Stimulated activated naive CD4-positive, alpha-beta T cell treated with Interleukin-2 at 50 U/mL for 16 hours (primary cell): ENCODE data around the gene TECPR1.

Experiments
- DNase-seq: peaks from one replicate; lab custom pipeline; 2025; lab: John Stamatoyannopoulos, UW

The TECPR1 gene

GRCh38 chr7:98284335-98285036 is 32.5 kb upstream of the TECPR1 start:
- no peak for DNase-seq

GRCh38 chr7:98283887-98284222 is 31.8 kb upstream of the TECPR1 start:
- DNase-seq = no peak

GRCh38 chr7:98283127-98283886 is 31.3 kb upstream of the TECPR1 start:
- DNase-seq = no peak

- no peak for DNase-seq
Observed at GRCh38 chr7:98282703-98283102, 30.7 kb upstream of the TECPR1 start.

- no peak for DNase-seq
Observed at GRCh38 chr7:98281757-98282606, 29.9 kb upstream of the TECPR1 start.

DNA sequence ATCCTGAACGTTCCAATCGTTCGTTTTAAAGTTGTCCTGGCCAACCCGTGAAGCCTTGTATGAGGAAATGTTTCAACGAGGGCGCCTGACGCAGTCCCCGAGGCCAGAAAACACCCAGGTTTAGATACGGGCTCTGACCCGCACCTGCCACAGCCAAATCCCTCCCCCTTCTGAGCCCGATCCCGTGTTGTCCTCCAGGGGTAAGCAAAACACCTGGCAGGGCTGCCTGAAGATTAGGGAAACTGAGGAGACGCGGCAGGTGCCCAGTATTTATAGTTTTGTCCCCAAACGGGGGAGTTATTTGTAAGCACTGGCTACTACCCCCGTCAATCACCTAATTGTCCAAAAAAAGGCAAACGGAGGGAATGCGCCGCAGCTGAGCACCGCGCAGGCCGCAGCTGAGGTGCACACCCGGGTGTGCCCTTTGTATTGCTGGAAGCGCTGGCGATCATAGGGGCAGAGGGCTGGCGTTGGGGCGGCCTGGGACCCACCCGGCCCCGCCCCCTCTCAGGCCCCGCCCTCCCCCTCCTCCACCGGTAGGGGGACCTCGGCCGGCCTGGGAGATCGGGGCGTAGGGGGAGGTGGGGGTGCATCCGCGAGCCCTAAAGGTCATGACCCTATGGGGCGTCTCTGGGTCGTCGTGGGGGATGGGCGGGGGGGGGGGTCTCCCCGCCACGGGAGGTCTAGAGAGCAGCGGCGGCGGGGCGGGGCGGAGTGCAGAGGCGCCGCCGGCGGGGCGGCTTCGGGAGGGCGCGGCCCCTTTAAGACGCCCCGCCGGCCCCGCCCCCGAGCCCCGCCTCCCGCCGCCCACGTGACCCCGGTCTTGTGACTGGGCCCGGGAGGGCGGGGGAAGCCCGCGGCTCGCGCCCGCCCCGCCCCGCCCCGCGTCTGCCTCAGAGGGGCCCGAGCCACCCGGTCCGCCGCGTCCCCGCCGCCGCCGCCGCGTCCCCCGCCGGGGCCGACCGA is 29.0 kb upstream of the TECPR1 start, which contains the start of gene BRI3:
BRI3 (plus strand) TSS at position 896 of the 966 bp plus-strand sequence. CDS start 110 bp downstream, outside the sequence.
- peak; percentile 95 for DNase-seq

DNA sequence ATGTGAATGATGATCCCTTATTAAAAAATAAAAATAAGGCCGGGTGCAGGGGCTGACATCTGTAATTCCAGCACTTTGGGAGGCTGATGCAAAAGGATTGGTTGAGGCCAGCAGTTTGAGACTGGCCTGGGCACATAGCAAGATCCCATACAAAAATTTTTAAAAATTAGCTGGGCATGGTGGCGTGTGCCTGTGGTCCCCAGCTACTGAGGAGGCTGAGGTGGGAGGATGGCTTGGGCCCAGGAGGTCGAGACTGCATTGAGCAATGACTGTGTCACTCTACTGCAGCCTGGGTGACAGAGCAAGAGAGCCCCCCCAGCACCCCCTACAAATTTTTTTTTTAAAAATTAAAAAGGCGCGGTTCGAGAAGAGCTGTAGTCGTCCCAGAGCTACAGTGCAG is 28.3 kb upstream of the TECPR1 start:
- DNase-seq = no peak

DNA sequence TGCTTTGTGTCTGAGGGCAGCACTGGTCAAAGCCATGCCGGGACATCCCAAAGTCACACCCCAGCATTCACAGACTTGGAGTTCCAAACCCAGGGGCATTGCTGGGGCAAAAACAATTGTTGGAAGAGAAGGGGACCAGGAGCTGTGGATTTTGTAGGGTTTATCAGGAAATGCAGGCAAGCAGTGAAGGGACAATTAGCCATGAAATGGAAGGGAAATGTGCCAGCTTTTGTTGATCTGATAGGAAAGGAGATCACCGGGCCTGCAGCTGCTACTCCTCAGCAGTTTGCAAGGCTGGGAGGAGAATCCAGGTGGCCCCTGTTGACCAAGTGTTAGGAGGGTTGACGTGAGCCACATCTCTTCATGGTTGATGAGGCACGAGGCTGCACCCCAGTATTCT is 26.9 kb upstream of the TECPR1 start:
- DNase-seq = no peak

DNA sequence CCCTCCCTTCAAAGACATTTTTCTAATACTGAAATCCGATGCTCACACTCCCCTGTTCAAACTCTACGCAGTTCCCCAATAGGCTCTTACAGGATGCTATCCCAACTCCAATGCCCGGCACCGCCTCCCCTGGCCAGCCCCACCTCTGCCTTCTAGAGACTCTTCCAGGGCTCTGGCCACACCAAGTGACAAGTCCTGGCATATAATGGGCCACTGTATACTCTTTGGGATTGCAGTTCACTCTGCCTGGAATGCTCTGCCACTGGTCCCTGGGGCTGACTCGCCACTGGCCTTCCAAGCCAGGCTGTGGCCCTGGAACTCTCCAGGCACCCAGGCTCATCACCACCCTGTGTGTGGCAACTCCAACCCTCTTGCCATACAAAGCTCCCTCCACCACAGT is 26.4 kb upstream of the TECPR1 start:
- no peak for DNase-seq

- DNase-seq = no peak
Observed at GRCh38 chr7:98276241-98276761, 24.3 kb upstream of the TECPR1 start.

GRCh38 chr7:98267303-98267702 is 15.3 kb upstream of the TECPR1 start:
- no peak for DNase-seq

DNA sequence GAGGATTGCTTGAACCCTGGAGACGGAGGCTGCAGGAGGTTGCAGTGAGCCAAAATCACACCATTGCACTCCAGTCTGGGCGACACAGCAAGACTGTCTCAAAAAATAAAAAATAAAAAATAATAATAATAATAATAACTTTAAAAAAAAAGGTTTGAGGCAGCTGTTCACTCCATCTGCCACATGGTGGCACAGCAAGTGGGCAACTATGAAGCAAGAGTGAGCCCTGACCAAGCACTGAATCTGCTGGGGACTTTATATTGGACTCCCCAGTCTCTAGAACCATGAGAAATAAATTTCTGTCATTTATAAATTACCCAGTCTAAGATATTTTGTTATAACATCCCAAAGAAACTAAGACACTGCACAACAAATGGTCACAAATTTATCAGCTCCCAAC is 14.8 kb upstream of the TECPR1 start:
- DNase-seq = no peak

GRCh38 chr7:98265841-98266271 is 13.8 kb upstream of the TECPR1 start:
- no peak for DNase-seq

DNA sequence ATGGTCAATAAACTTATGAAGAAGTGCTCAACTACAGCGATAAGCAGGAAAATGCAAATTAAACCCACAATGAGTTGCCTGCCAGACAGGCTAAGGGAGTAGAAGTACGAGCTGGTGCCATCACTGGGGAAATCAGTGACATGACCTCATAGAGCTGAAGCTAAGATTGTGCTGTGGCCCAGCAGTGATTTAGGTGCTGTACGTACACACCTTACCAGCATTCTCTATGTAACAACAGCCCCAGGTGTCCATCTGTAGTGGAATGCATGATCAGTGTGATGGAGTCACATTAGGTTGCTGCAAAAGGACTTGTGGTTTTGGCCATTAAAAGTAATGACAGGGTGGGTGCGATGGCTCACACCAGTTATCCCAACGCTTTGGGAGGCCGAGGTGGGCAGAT is 5.7 kb upstream of the TECPR1 start:
- no peak for DNase-seq

DNA sequence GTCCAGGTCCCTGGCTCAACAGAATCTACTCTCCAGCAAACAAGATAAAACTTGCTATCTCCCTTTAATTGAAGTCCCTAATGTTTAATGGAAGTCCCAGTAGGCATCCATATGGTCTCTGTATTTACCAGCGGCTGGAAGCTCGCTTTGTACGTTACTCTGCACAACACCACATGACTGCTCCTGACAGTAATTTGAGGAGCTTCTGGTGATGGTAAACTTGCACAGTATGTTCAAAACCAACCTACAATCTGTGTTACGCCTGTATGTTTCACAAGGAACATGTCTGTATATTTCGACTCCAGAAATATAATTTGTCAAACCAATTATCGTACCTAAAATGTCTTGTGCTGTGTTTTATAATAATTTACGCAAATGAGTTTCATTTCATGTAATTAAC is 4.4 kb upstream of the TECPR1 start:
- no peak for DNase-seq

- DNase-seq = no peak
Observed at GRCh38 chr7:98254951-98255610, 3.0 kb upstream of the TECPR1 start.

DNA sequence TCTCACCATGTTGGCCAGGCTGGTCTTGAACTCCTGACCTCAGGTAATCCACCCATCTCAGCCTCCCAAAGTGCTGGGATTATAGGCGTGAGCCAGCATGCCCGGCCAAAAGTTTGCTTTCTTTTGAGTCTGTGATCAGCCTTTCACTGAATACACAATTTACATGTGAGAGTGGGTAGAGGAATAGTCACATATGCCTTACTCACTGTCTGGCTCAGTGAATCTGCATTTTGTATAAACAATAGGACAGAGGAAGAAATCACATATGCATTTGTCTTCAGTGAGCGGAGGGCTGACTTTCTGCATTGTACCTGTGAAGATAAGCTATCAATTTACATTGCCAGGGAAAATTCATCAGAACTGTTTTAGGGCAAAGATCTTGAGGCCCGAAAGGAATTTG is 2.5 kb upstream of the TECPR1 start:
- DNase-seq = no peak

DNA sequence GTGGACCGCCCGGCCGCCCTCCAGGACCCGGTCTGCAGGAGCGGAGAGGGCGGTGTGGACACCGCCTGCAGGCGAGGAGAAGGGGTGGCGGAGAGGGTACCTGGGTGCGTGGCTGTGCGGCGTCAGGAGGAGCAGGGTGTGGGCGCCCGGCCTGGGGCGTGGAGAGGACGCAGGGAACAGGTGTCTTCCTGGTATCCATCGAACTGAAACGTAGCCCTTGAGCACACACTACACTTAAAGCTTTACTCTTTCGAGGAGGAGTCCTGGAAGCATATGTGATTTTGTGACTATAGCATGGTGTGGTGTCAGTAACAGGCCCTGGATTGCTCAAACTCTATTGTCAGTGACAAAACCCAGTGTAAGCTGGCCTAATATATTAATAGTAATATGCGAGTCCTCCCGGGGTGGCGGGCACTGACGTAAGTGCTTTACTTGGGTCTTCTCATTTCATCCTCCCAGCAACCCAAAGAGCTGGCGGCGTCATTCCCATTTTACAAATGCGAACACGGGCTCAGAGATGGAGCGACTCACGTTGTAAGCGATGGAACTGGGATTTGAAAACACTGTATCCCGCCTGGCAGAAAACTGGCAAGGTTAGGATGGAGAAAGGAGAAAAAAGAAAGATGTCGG is 508 bp upstream of the TECPR1 start:
- DNase-seq = no peak

- no peak for DNase-seq
Observed at GRCh38 chr7:98251231-98251600, 816 bp downstream of the TECPR1 start.

DNA sequence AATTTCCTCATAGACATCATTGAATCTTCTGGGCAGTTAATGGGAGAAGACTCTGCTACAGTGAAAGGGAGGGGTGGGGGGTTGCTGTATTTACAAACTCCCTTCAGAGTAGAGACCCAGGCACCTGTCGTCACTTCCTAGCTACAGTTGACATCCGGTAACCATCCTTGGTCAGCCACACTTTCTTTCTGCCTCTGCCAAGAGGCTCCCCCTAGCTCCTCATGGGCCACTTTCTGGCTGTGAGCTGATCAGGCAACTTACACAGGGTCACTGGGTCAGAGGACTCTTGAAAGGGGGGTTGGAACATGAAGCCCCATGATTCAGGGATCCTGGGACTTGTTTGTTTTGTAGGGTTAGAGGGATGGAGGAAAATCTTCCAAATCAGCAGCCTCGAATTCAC is 1.2 kb downstream of the TECPR1 start:
- DNase-seq = peak; percentile 10
